Activated naive CD4-positive, alpha-beta T cell treated with anti-CD3 and anti-CD28 coated beads for 36 hours (primary cell): Measurements from ENCODE around the gene FEV. TPM values are rescaled to one million over a fixed set of nuclear protein-coding genes. Genes with fewer than 3 reads are reported as not detected.

Source experiments
- CTCF ChIA-PET: fragments of 350-600 bp; sonication (Branson Sonifier 250); formaldehyde crosslinking; loops from one replicate; lab custom pipeline; 2021; ENCODE audit warnings: antibody characterized with exemption; lab: Charles Lee
- DNase-seq: peaks from one replicate; pipeline ENCODE4 v3.0.0-alpha.2; 2020
- H3K27ac Mint-ChIP-seq: one replicate; pipeline ENCODE4 v1.8.0; 2021; ENCODE audit warnings: mild to moderate bottlenecking, mixed read lengths
- H3K27me3 Mint-ChIP-seq: one replicate; pipeline ENCODE4 v1.8.0; 2021; ENCODE audit warnings: low read depth, mixed read lengths
- H3K36me3 Mint-ChIP-seq: one replicate; pipeline ENCODE4 v1.8.0; 2021; ENCODE audit warnings: low read depth, mixed read lengths
- H3K4me1 Mint-ChIP-seq: one replicate; pipeline ENCODE4 v1.8.0; 2021; ENCODE audit warnings: low read depth, mixed read lengths
- H3K4me3 Mint-ChIP-seq: one replicate; pipeline ENCODE4 v1.8.0; 2021; ENCODE audit warnings: mild to moderate bottlenecking, moderate library complexity, mixed read lengths
- H3K9me3 Mint-ChIP-seq: one replicate; pipeline ENCODE4 v1.8.0; 2021; ENCODE audit warnings: mixed read lengths
- intact Hi-C: fragments of 100-400 bp; cut with micrococcal nuclease; formaldehyde crosslinking; loops from one replicate; pipeline ENCODE4 v1.15.1; 2023
- total RNA-seq, 2 experiments: library from RNA; stranded (reverse); gene quantifications; one replicate each; pipeline ENCODE4 v1.2.3, GENCODE V29; 2021

The FEV gene
- total RNA-seq, 2 experiments from 2014 or later: not detected

- Mint-ChIP-seq H3K4me3 (no peak overlapping the region), H3K9me3 (no peaks in the 10 kb centered on the region), H3K36me3 (no peaks in the 10 kb centered on the region), H3K4me1 (no peaks in the 10 kb centered on the region), H3K27ac (no peak overlapping the region), H3K27me3 (peaks cover 19% of the 10 kb centered on the region)
- CTCF ChIA-PET: interaction anchor here (0.6 to 1.7 kb wide), 11 partner anchors 8 to 627 kb away, joined by 3 to 7 read pairs (median 5); no protein-coding TSS in a partner anchor
- intact Hi-C loops: no loop called here
- DNase-seq: peak; percentile 41
Measured at GRCh38 chr2:219010162-219010756, 25.3 kb upstream of the FEV start.

DNA sequence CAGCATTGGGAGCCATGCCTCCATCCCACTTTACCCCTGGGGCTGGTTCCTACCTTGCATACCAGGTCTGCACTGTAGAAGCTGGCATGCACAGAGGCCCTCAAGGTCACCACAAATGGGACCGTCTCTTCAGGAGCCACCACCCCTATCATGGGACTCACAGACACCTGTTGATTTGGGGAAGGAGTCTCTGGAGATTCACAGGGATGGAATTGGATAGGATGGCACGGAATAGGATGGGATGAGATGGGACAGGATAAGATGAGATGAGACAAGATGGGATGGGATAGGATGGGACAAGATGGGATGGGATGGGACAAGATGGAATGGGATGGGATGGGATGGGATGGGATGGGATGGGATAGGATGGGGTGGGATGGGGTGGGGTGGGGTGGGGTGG, 24.3 kb upstream of the FEV start:
- intact Hi-C loops: no loop called here
- Mint-ChIP-seq H3K36me3 (no peaks in the 10 kb centered on the region), H3K27me3 (peaks cover 26% of the 10 kb centered on the region), H3K27ac (no peak overlapping the region), H3K4me1 (no peaks in the 10 kb centered on the region), H3K9me3 (no peaks in the 10 kb centered on the region), H3K4me3 (no peak overlapping the region)
- no peak for DNase-seq
- CTCF ChIA-PET: interaction anchor here (0.7 to 2.1 kb wide), 10 partner anchors 10 to 133 kb away, joined by 3 to 8 read pairs (median 4); no protein-coding TSS in a partner anchor

- intact Hi-C loops: loop anchor here (1.0 to 2.0 kb wide), 2 partner anchors 24 to 151 kb away; no protein-coding TSS in a partner anchor
- peaks cover 50% of the 10 kb centered on the region for H3K27me3 Mint-ChIP-seq
- peaks cover 9% of the 10 kb centered on the region for H3K4me1 Mint-ChIP-seq
- no peak overlapping the region for H3K27ac Mint-ChIP-seq
- H3K9me3 Mint-ChIP-seq: no peaks in the 10 kb centered on the region
- CTCF ChIA-PET: interaction anchor here (0.6 to 2.8 kb wide), 5 partner anchors 9 to 350 kb away, joined by 3 to 17 read pairs (median 6); no protein-coding TSS in a partner anchor
- H3K4me3 Mint-ChIP-seq: no peak overlapping the region
- DNase-seq: no peak
- no peaks in the 10 kb centered on the region for H3K36me3 Mint-ChIP-seq
Measured at GRCh38 chr2:219003979-219004378, 19.0 kb upstream of the FEV start.

GRCh38 chr2:219003267-219003634, 18.3 kb upstream of the FEV start:
- H3K4me3 Mint-ChIP-seq: no peak overlapping the region
- no peak for DNase-seq
- intact Hi-C loops: loop anchor here (1.0 to 2.0 kb wide), 2 partner anchors 23 to 150 kb away; no protein-coding TSS in a partner anchor
- H3K27me3 Mint-ChIP-seq: peaks cover 54% of the 10 kb centered on the region
- no peaks in the 10 kb centered on the region for H3K9me3 Mint-ChIP-seq
- CTCF ChIA-PET: interaction anchor here (0.7 to 2.8 kb wide), 6 partner anchors 8 to 259 kb away, joined by 3 to 17 read pairs (median 6); no protein-coding TSS in a partner anchor
- no peak overlapping the region for H3K27ac Mint-ChIP-seq
- no peaks in the 10 kb centered on the region for H3K36me3 Mint-ChIP-seq
- peaks cover 9% of the 10 kb centered on the region for H3K4me1 Mint-ChIP-seq

DNA sequence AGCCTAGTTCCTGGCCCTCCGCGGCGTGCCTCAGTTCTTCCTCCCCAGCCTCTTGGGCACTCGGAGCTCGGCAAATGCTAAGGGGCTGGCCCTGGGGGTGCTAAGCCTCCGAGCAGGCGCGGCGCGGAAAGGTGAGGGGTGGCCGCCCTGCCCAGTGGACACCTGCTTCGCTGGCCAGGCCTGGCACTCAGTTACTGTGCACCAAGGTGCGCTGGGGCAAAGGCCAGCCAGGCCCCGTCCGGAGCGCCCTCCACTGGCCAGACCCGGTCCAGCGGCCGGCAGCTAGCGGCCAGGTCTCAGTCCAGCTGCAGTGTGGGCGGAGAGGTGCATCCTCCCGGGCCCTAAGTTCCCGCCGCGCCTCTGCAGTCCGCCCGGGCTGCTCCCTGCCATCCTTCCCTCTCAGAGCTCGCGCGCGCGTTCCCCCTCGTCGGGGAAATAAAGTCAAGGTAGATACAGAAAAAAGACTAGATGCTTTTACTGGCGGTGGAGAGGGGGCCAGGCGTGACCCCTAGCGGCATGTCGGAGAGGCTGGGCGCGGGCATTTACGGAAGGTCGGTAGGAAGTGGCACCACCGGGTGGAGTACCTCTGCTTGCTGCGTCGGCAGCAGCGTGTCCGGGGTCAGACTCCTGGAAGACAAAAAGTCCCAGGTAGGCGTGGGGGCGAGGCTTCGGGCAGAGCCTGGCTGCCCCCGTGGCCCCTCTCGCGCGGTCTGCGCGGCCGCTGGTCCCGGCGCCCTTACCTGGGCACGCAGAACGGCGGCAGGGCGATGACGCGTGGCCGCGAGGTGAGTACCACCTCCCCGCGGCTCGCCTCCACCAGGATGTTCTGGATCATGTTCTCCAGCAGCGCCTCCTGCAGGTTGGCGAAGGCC, 17.6 kb upstream of the FEV start:
- H3K27ac Mint-ChIP-seq: no peak overlapping the region
- DNase-seq: peak; percentile 76
- no peaks in the 10 kb centered on the region for H3K9me3 Mint-ChIP-seq
- CTCF ChIA-PET: interaction anchor here (0.7 to 2.3 kb wide), 10 partner anchors 8 to 291 kb away, joined by 3 to 10 read pairs (median 5); no protein-coding TSS in a partner anchor
- H3K4me3 Mint-ChIP-seq: peak overlapping the region; percentile 42
- H3K4me1 Mint-ChIP-seq: peaks cover 9% of the 10 kb centered on the region
- H3K36me3 Mint-ChIP-seq: no peaks in the 10 kb centered on the region
- intact Hi-C loops: loop anchor here (1.0 to 2.0 kb wide), 2 partner anchors 22 to 150 kb away; no protein-coding TSS in a partner anchor
- H3K27me3 Mint-ChIP-seq: peaks cover 59% of the 10 kb centered on the region

GRCh38 chr2:219001577-219002394, 16.8 kb upstream of the FEV start:
- Mint-ChIP-seq H3K36me3 (no peaks in the 10 kb centered on the region), H3K27ac (no peak overlapping the region), H3K4me1 (peaks cover 9% of the 10 kb centered on the region), H3K4me3 (no peak overlapping the region), H3K9me3 (no peaks in the 10 kb centered on the region), H3K27me3 (peaks cover 63% of the 10 kb centered on the region)
- CTCF ChIA-PET: interaction anchor here (0.7 to 2.3 kb wide), 11 partner anchors 9 to 292 kb away, joined by 3 to 10 read pairs (median 5); no protein-coding TSS in a partner anchor
- intact Hi-C loops: loop anchor here (2.0 kb wide), 1 partner anchor 149 kb away; no protein-coding TSS in a partner anchor
- peak; percentile 70 for DNase-seq

DNA sequence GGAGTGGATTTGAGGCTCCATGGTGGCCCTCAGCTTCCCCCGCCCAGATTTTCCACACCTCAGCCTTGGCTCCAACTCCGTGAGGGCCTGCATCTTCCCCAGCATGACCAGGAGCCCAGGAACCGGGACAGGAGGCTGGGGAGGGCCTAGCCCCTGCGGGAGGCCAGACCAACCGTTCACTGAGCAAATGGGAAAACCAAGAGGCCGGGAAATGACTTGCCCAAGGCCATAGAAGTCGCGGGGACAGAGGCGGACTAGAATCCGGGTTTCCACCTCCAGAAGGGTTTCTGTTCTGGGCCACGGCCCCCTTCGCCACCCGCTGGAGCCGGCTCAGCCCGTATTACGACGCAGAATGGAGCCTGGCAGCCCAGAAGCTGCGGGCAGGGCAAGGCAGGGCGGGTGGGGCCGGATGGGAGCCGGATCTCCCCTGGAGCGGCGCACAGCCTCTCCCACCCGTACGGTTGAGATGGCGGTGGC, 16.2 kb upstream of the FEV start:
- DNase-seq: no peak
- H3K27me3 Mint-ChIP-seq: peaks cover 65% of the 10 kb centered on the region
- peaks cover 9% of the 10 kb centered on the region for H3K4me1 Mint-ChIP-seq
- H3K27ac Mint-ChIP-seq: no peak overlapping the region
- intact Hi-C loops: no loop called here
- H3K36me3 Mint-ChIP-seq: no peaks in the 10 kb centered on the region
- CTCF ChIA-PET: interaction anchor here (0.9 to 1.7 kb wide), 3 partner anchors 21 to 103 kb away, joined by 5 to 10 read pairs (median 6); no protein-coding TSS in a partner anchor
- no peak overlapping the region for H3K4me3 Mint-ChIP-seq
- H3K9me3 Mint-ChIP-seq: no peaks in the 10 kb centered on the region

DNA sequence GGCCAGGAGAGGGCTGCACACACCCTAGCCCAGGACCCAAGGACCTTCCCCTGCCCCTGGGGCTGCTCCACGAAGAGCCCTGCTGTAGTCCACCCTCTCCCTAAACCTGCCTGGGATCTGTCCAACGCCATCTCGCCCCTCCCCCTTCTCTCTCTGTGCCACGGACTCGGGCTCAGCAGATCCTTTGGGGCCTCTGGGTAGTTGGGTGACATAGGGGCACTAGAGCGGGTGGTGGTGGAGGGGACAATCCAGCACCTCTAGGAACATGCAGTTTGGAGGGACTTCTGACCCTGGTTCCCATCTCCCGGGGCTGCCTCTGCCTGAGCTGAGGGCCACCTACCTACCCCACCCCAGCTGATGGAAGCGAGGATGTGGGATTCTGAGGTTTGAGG, 15.6 kb upstream of the FEV start:
- H3K4me1 Mint-ChIP-seq: peaks cover 12% of the 10 kb centered on the region

DNA sequence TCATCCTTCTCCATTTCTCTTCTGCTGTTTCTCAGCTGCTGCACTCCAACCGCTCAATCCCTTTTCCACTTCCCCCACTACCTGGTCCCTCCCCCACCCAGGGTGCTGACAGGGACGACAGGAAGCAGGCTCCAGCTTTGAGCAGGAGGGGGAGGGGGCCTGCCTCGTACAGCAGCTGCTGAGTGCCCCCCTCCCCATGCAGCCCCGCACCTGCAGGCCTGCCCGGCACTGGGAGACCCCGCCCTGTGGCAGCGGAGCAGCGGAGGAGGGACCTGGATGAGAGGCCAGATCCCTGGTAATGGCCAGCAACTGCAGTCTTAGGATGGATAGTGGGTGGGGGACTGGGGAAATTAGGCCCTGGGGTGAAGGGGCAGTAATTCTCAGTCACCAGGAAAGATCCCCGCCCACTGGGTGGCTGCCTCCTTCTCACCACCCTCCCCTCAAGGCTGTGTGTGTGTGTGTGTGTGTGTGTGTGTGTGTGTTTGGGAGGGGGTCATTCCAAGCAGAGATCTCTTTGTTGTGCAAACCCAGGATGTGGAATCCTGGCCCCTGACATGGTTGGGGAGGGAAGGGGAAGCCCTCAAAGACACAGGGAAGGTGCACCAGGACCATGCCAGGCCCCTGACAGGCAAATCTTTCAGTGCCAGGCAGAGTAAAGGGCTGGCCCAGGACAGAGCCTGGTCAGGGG, 15.0 kb upstream of the FEV start:
- CTCF ChIA-PET: no interaction called here
- Mint-ChIP-seq H3K9me3 (no peaks in the 10 kb centered on the region), H3K27me3 (peaks cover 67% of the 10 kb centered on the region), H3K4me3 (no peak overlapping the region), H3K27ac (no peak overlapping the region), H3K36me3 (no peaks in the 10 kb centered on the region), H3K4me1 (peaks cover 14% of the 10 kb centered on the region)
- intact Hi-C loops: loop anchor here (5.0 kb wide), 1 partner anchor 57 kb away; no protein-coding TSS in a partner anchor
- DNase-seq: no peak

More for the DNA sequence above, 15.6 kb upstream of the FEV start:
- Mint-ChIP-seq H3K9me3 (no peaks in the 10 kb centered on the region), H3K27me3 (peaks cover 66% of the 10 kb centered on the region), H3K27ac (no peak overlapping the region), H3K4me3 (no peak overlapping the region), H3K36me3 (no peaks in the 10 kb centered on the region)
- DNase-seq: no peak
- intact Hi-C loops: no loop called here
- CTCF ChIA-PET: no interaction called here

DNA sequence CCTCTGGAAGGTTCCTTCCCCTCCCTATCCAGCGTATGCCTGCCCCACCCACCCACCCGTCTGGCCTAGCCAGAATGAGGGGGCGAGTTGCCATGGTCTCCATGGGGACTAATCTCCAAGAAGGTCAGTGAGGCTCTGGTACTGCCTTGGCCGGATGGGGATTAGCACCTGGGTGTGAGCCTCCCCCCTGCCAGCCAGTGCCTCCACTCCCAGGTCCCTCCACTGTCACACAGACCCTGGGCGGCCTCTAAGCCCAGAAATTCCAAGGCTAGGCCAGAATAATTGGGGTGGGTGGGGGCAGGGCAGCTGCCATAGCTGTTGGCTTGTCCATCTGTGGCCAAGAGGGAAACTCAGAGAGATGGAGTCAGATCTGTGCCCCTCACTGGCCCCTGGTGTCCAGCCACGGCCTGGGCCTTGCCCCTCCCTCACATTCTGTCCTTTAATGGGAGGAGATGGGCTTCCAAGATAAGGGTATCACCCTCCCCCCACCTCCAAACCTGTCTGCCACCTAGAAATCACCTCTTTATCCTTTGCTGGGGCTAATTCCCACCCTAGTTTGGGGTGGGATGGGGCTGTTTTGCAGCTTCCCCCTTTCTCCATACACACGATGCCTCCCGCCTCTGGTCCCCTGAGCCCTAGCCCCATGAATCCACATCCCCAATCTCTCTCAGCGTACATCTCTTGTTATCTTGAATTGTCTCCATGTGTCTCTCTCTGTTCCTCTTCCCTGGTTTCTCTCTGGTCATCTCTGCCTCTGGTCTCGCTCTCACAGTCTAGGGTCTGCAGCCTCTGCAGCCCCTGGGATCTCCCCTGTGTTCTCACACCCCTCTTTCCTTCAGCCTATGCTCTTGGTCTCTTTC, 14.3 kb upstream of the FEV start:
- H3K9me3 Mint-ChIP-seq: no peaks in the 10 kb centered on the region
- no peak overlapping the region for H3K27ac Mint-ChIP-seq
- H3K4me1 Mint-ChIP-seq: peaks cover 14% of the 10 kb centered on the region
- intact Hi-C loops: loop anchor here (5.0 kb wide), 1 partner anchor 58 kb away; no protein-coding TSS in a partner anchor
- CTCF ChIA-PET: interaction anchor here (1.5 to 5.8 kb wide), 2 partner anchors 9 to 18 kb away, joined by 4 to 63 read pairs; no protein-coding TSS in a partner anchor
- no peaks in the 10 kb centered on the region for H3K36me3 Mint-ChIP-seq
- no peak overlapping the region for H3K4me3 Mint-ChIP-seq
- H3K27me3 Mint-ChIP-seq: peaks cover 66% of the 10 kb centered on the region
- DNase-seq: no peak
